ENCODE results near the gene IKBKG. TPM values are rescaled to one million over a fixed set of nuclear protein-coding genes. Genes with fewer than 3 reads are reported as not detected.
"Not testable (repeated sequence)": the region's sequence is repeated elsewhere in the genome, so short reads cannot be mapped to it uniquely, and the experiment has no call there.

IKBKG gene
- total and polyA plus RNA-seq, 4 experiments from 2014 or later: 28.2 to 44.7 (median 39.5) TPM

DNA sequence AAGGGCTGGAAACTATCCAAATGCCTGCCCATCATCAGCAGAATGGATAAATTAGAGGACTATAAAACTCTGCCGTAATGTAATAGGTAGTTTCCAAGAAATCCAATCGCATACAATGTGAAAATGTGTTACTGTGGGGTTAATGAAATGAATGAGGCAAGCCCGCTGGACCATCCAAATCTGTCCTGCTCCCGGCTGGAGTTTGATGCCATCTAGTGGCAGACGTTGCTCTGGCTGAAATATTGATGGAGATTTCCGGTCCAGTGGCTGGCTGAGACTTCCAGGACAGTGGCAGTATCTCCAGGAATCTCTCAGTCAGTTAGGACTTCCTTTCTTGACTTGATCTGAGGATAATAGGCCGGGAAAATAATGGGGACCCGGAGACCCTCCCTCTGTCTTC is 35.6 kb downstream of the IKBKG start:
- POLR2A ChIA-PET (ENCODE audit: partially characterized antibody); H3K4me3 Mint-ChIP-seq; H3K27me3 Mint-ChIP-seq; H3K36me3 ChIP-seq (ENCODE audit: insufficient read depth, low read length); CTCF ChIA-PET (ENCODE audit: partially characterized antibody); H3K27me3 ChIP-seq (ENCODE audit: insufficient read depth, low read length); H3K27ac ChIP-seq (ENCODE audit: low read depth, low read length); H3K4me3 ChIP-seq (ENCODE audit: low read length in 2 of 2); DNase-seq; H3K36me3 Mint-ChIP-seq; H3K9me3 Mint-ChIP-seq; H3K9me3 ChIP-seq (ENCODE audit: control insufficient read depth in 1 of 2, low read length in 2 of 2); H3K4me1 Mint-ChIP-seq; H3K4me1 ChIP-seq (ENCODE audit: insufficient read depth, low read length); intact Hi-C loops (cut with micrococcal nuclease); H3K27ac Mint-ChIP-seq: not testable (repeated sequence)

DNA sequence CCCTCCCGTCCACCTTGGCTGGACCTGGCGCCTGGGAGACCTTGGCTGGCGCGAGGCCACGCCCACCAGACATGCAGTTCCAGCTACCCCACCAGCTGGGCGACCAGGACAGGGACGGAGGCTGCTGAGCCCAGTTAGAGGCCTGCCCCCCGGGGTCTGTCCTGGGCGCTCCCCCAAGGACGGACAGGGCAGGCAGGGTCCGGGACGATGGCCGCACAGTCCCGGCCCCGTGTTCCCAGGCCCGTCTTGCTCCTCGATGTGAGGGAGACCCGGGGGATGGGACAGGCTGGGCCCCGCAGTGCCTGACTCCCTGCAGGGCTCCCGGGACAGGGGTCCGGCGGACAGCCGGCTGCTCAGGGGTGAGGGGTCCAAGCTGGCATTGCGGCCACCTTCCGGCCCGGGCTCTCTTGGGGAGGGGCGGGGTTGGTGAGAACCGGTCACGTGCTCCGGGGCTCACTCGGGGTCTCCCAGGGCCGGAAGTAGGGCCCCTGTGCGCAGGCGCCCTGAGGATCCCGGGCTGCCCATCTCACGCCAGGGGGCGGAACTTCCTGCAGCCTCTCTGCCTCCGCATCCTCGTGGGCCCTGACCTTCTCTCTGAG is 37.3 kb downstream of the IKBKG start, which contains the start of gene CTAG1A:
TSS of gene CTAG1A (plus strand) at position 549 of the 599 bp plus-strand sequence. CDS start 74 bp downstream, outside the sequence.
- H3K9me3 Mint-ChIP-seq; intact Hi-C loops (cut with micrococcal nuclease); H3K36me3 ChIP-seq (ENCODE audit: insufficient read depth, low read length); POLR2A ChIA-PET (ENCODE audit: partially characterized antibody); H3K27ac Mint-ChIP-seq; H3K36me3 Mint-ChIP-seq; H3K27me3 ChIP-seq (ENCODE audit: insufficient read depth, low read length); H3K4me3 Mint-ChIP-seq; H3K27me3 Mint-ChIP-seq; H3K4me3 ChIP-seq (ENCODE audit: low read length in 2 of 2); H3K4me1 ChIP-seq (ENCODE audit: insufficient read depth, low read length); H3K27ac ChIP-seq (ENCODE audit: low read depth, low read length); H3K4me1 Mint-ChIP-seq; DNase-seq; H3K9me3 ChIP-seq (ENCODE audit: control insufficient read depth in 1 of 2, low read length in 2 of 2); CTCF ChIA-PET (ENCODE audit: partially characterized antibody): not testable (repeated sequence)

DNA sequence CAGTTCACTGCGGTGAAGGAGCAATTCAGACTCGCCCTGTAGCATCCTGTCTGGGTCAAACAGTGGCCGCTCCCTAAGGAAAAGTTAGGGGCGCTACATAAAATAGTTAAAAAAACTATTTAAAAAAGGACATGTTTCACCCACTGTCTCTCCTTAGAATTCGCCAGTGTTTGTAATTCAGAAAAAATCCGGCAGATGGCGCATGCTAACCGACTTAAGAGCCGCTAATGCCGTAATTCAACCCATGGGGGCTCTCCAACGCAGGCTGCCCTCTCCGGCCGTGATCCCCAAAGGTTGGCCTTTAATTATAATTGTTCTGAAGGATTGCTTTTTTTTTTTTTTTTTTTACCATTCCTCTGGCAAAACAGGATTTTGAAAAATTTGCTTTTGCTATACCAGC is 43.0 kb downstream of the IKBKG start:
- H3K9me3 Mint-ChIP-seq; DNase-seq; H3K4me3 ChIP-seq (ENCODE audit: low read length in 2 of 2); H3K27ac Mint-ChIP-seq; H3K4me1 Mint-ChIP-seq; POLR2A ChIA-PET (ENCODE audit: partially characterized antibody); H3K4me1 ChIP-seq (ENCODE audit: insufficient read depth, low read length); H3K27ac ChIP-seq (ENCODE audit: low read depth, low read length); H3K27me3 Mint-ChIP-seq; H3K9me3 ChIP-seq (ENCODE audit: control insufficient read depth in 1 of 2, low read length in 2 of 2); H3K36me3 ChIP-seq (ENCODE audit: insufficient read depth, low read length); H3K27me3 ChIP-seq (ENCODE audit: insufficient read depth, low read length); CTCF ChIA-PET (ENCODE audit: partially characterized antibody); H3K4me3 Mint-ChIP-seq; H3K36me3 Mint-ChIP-seq; intact Hi-C loops (cut with micrococcal nuclease): not testable (repeated sequence)

DNA sequence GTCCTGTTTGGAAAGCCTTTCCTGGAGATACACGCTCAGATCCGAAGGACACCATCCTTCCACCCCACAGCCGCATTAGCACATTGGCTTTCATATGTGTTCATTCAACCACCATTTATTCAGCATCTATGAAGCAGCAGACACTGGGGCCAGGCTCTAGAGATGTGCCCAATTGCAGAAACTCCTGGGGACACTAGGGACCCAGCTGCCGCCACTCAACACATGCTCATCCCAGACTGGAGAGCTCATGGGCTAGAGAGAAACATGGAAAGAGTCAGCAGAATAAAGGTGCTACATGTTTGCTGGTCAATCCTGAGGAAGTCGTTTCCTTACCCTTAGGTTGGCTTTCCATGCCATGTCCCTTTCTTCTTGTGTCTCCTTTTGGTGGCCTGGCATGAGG is 45.1 kb downstream of the IKBKG start:
- H3K4me3 Mint-ChIP-seq: no peak overlapping the region
- intact Hi-C loops (cut with micrococcal nuclease): no loop called here
- no peak for DNase-seq
- H3K27me3 Mint-ChIP-seq: no peaks in the 10 kb centered on the region
- ChIA-PET CTCF (ENCODE audit: partially characterized antibody) (interaction anchor here (1.3 kb wide), 1 partner anchor 248 kb away, joined by 3 read pairs; no protein-coding TSS in a partner anchor), POLR2A (ENCODE audit: partially characterized antibody) (no interaction called here)
- H3K36me3 Mint-ChIP-seq: no peaks in the 10 kb centered on the region
- Histone ChIP-seq H3K4me1 (ENCODE audit: insufficient read depth, low read length) (no peaks in the 10 kb centered on the region), H3K4me3 (ENCODE audit: low read length in 2 of 2) (no peak overlapping the region), H3K27ac (ENCODE audit: low read depth, low read length) (no peak overlapping the region), H3K36me3 (ENCODE audit: insufficient read depth, low read length) (no peaks in the 10 kb centered on the region), H3K27me3 (ENCODE audit: insufficient read depth, low read length) (no peaks in the 10 kb centered on the region), H3K9me3 (ENCODE audit: control insufficient read depth in 1 of 2, low read length in 2 of 2) (no peaks in the 10 kb centered on the region)
- no peak overlapping the region for H3K27ac Mint-ChIP-seq
- H3K9me3 Mint-ChIP-seq: peaks cover 0 to 6% (median 2%) of the 10 kb centered on the region in 8 donors
- peaks cover 0 to 8% (median 2%) of the 10 kb centered on the region in 4 donors for H3K4me1 Mint-ChIP-seq

DNA sequence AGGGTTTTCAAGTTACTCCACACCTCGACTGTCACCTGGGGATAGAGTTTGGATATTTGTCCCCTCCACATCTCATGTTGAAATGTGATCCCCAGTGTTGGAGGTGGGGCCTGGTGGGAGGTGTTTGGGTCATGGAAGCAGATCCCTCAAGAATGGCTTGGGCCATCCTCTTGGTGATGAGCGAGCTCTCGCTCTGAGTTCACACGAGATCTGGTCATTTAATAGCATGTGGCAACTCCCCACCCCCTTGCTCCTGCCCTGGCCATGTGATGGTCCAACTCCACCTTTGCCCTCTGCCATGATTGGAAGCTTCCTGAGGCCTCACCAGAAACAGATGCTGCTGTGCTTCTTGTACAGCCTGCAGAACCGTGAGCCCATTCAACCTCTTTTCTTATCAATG is 45.8 kb downstream of the IKBKG start:
- Histone ChIP-seq H3K4me3 (ENCODE audit: low read length in 2 of 2) (no peak overlapping the region), H3K36me3 (ENCODE audit: insufficient read depth, low read length) (no peaks in the 10 kb centered on the region), H3K9me3 (ENCODE audit: control insufficient read depth in 1 of 2, low read length in 2 of 2) (no peaks in the 10 kb centered on the region), H3K27ac (ENCODE audit: low read depth, low read length) (no peak overlapping the region), H3K27me3 (ENCODE audit: insufficient read depth, low read length) (no peaks in the 10 kb centered on the region), H3K4me1 (ENCODE audit: insufficient read depth, low read length) (no peaks in the 10 kb centered on the region)
- Mint-ChIP-seq H3K27me3 (no peaks in the 10 kb centered on the region), H3K4me3 (no peak overlapping the region), H3K4me1 (peaks cover 0 to 8% (median 2%) of the 10 kb centered on the region in 4 donors), H3K27ac (no peak overlapping the region), H3K36me3 (no peaks in the 10 kb centered on the region), H3K9me3 (peaks cover 0 to 6% (median 2%) of the 10 kb centered on the region in 8 donors)
- intact Hi-C loops (cut with micrococcal nuclease): no loop called here
- POLR2A ChIA-PET (ENCODE audit: partially characterized antibody): no interaction called here
- CTCF ChIA-PET (ENCODE audit: partially characterized antibody): no interaction called here
- no peak for DNase-seq

DNA sequence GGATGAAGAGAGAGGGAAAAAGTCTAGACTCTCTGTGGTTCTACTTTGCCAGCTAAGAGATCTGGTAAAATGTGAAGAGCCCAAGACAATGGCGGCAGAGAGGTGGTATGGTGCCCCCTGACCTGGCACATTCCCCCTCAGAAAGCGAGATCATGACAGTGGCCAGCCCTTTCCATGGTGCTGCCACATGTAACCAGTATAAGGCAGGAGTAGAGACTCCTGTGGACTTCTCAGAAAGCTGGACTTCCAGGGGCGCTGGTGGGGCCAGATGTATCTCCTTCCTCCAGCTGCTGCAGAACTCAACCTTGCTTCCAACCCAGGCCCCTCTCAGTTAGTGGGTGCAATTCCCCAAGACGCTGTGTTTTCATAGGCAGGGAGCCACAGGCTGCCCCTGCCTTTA is 47.1 kb downstream of the IKBKG start:
- DNase-seq: no peak
- Histone ChIP-seq H3K4me1 (ENCODE audit: insufficient read depth, low read length) (no peaks in the 10 kb centered on the region), H3K4me3 (ENCODE audit: low read length in 2 of 2) (no peak overlapping the region), H3K27me3 (ENCODE audit: insufficient read depth, low read length) (no peaks in the 10 kb centered on the region), H3K9me3 (ENCODE audit: control insufficient read depth in 1 of 2, low read length in 2 of 2) (no peaks in the 10 kb centered on the region), H3K36me3 (ENCODE audit: insufficient read depth, low read length) (no peaks in the 10 kb centered on the region), H3K27ac (ENCODE audit: low read depth, low read length) (no peak overlapping the region)
- H3K4me1 Mint-ChIP-seq: peaks cover 0 to 8% (median 2%) of the 10 kb centered on the region in 4 donors
- ChIA-PET CTCF (ENCODE audit: partially characterized antibody) (no interaction called here), POLR2A (ENCODE audit: partially characterized antibody) (no interaction called here)
- H3K9me3 Mint-ChIP-seq: peaks cover 0 to 6% (median 2%) of the 10 kb centered on the region in 8 donors
- no peaks in the 10 kb centered on the region for H3K36me3 Mint-ChIP-seq
- no peak overlapping the region for H3K27ac Mint-ChIP-seq
- H3K4me3 Mint-ChIP-seq: peak overlapping the region in 1 of 8 donors; percentile 7
- intact Hi-C loops (cut with micrococcal nuclease): no loop called here
- H3K27me3 Mint-ChIP-seq: no peaks in the 10 kb centered on the region

DNA sequence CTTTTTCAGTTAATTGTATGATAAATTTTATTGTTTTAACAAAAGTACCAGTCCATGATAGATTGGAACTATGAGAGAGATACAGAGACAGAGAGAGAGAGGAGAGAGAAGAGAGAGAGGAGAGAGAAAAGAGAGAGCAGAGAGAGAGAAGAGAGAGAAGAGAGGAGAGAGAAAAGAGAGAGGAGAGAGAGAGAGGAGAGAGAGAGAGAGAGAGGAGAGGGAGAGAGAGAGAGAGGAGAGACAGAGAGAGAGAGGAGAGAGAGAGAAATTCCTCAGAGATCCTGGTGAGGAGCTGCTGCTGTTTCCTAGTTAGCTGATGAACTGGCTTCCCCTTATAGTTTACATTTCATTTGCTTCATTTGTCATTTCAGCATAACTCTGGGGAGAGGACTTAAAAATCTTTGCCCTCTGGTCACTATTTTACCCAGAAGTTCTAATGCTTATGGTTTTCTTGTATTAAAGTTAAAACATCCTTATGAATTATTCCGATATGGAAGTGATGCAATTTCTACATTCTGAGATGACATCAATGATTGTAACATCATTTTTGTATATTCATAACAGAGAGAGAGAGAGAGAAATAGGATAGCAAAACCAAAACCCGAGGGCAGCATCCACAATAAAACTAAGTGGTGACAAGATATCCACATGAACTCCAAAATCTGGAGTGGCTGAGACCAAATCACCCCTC is 48.3 kb downstream of the IKBKG start:
- no peaks in the 10 kb centered on the region for H3K4me1 ChIP-seq (ENCODE audit: insufficient read depth, low read length)
- H3K27ac ChIP-seq (ENCODE audit: low read depth, low read length): no peak overlapping the region
- no peaks in the 10 kb centered on the region for H3K36me3 ChIP-seq (ENCODE audit: insufficient read depth, low read length)
- no peak for DNase-seq
- H3K27ac Mint-ChIP-seq: no peak overlapping the region
- H3K4me1 Mint-ChIP-seq: peaks cover 0 to 8% (median 2%) of the 10 kb centered on the region in 4 donors
- no peak overlapping the region for H3K4me3 ChIP-seq (ENCODE audit: low read length in 2 of 2)
- H3K4me3 Mint-ChIP-seq: no peak overlapping the region
- no peaks in the 10 kb centered on the region for H3K9me3 ChIP-seq (ENCODE audit: control insufficient read depth in 1 of 2, low read length in 2 of 2)
- peaks cover 0 to 6% (median 2%) of the 10 kb centered on the region in 8 donors for H3K9me3 Mint-ChIP-seq
- intact Hi-C loops (cut with micrococcal nuclease): no loop called here
- no peaks in the 10 kb centered on the region for H3K27me3 ChIP-seq (ENCODE audit: insufficient read depth, low read length)
- ChIA-PET CTCF (ENCODE audit: partially characterized antibody) (no interaction called here), POLR2A (ENCODE audit: partially characterized antibody) (no interaction called here)
- no peaks in the 10 kb centered on the region for H3K27me3 Mint-ChIP-seq
- H3K36me3 Mint-ChIP-seq: no peaks in the 10 kb centered on the region

Measured in CD4-positive, alpha-beta memory T cell (primary cell).